Ascending aorta (tissue), 2 donors: ENCODE measurements around the gene TAF1D. TPM values are rescaled to one million over a fixed set of nuclear protein-coding genes. Genes with fewer than 3 reads are reported as not detected.

Source experiments
- DNase-seq, 2 donors: peaks; one replicate each; pipeline ENCODE4 v3.0.0-alpha.2; 2019; ENCODE audit warnings: low spot score in 2 of 2
- H3K27ac ChIP-seq, 2 donors: fragments of 200-600 bp; sonication (generic); one replicate each; pipeline ENCODE4 v1.5.1; 2016 to 2017; ENCODE audit warnings: mild to moderate bottlenecking in 1 of 2
- H3K27me3 ChIP-seq: fragments of 200-600 bp; sonication (generic); one replicate; pipeline ENCODE4 v1.5.1; 2017
- H3K36me3 ChIP-seq, 2 donors: fragments of 200-600 bp; sonication (generic); one replicate each; pipeline ENCODE4 v1.5.1; 2016
- H3K4me1 ChIP-seq, 2 donors: fragments of 200-600 bp; sonication (generic); one replicate each; pipeline ENCODE4 v1.5.1; 2016 to 2017; ENCODE audit warnings: mild to moderate bottlenecking in 1 of 2
- H3K4me3 ChIP-seq, 2 donors: fragments of 200-600 bp; sonication (generic); one replicate each; pipeline ENCODE4 v1.5.1; 2016 to 2017; ENCODE audit warnings: mild to moderate bottlenecking in 1 of 2
- H3K9me3 ChIP-seq, 2 donors: fragments of 200-600 bp; sonication (generic); one replicate each; pipeline ENCODE4 v1.5.1; 2016
- CTCF ChIP-seq, 3 experiments: fragments of 200-600 bp in 2 of 3; fragments of 450-650 bp in 1 of 3; sonication (generic) in 2 of 3; IDR thresholded peaks; one replicate each; pipeline ENCODE4 v1.5.1; 2016 to 2019; ENCODE audit warnings: antibody characterized with exemption in 3 of 3, mild to moderate bottlenecking in 1 of 3, moderate library complexity in 1 of 3
- intact Hi-C: fragments of 100-400 bp; cut with DNase I; formaldehyde crosslinking; loops from one replicate; pipeline ENCODE4 v1.15.1; 2023
- total RNA-seq: library from RNA; depleted of rRNA; stranded (reverse); fragments of >200 nt; gene quantifications from one replicate; pipeline ENCODE4 v1.1.0, GENCODE V29; 2016

Gene TAF1D
- total RNA-seq, 1 donor from 2014 or later: 81.1 TPM

GRCh38 chr11:93719310-93719709, 22.0 kb downstream of the TAF1D start:
- Histone ChIP-seq H3K27ac (no peak overlapping the region), H3K4me1 (no peaks in the 10 kb centered on the region), H3K36me3 (peaks cover 17 to 48% of the 10 kb centered on the region in 2 donors), H3K27me3 (no peaks in the 10 kb centered on the region), H3K4me3 (no peak overlapping the region), H3K9me3 (no peaks in the 10 kb centered on the region)
- intact Hi-C loops: no loop called here
- TF ChIP-seq CTCF (IDR thresholded peaks at IDR 0.05): no peak
- DNase-seq: no peak

DNA sequence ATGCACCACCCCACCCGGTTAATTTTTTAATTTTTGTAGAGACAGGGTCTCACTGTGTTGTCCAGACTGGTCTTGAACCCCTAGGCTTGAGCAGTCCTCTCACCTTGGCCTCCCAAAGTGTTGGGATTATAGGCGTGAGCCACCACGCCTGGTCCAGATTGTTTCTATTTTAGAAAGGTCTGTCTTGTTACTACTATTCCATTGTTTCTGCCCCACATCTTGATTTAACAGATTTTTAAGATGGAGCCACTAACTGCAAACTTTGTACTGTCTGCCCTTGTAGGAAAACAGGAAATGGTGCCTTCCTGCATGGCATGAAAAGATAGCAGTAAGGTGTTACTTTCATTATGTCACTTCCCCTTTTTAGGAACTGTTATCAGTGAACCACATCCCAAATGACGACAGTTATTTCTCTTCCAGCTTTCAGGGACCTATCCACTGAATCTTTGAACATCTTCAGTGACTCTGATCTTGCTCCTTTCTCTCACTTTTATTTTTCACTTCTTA, 23.2 kb downstream of the TAF1D start:
- Histone ChIP-seq H3K9me3 (no peaks in the 10 kb centered on the region), H3K36me3 (peaks cover 15 to 44% of the 10 kb centered on the region in 2 donors), H3K4me1 (no peaks in the 10 kb centered on the region), H3K27me3 (no peaks in the 10 kb centered on the region), H3K27ac (no peak overlapping the region), H3K4me3 (no peak overlapping the region)
- DNase-seq: no peak
- intact Hi-C loops: no loop called here
- no peak for TF ChIP-seq CTCF (IDR thresholded peaks at IDR 0.05)

DNA sequence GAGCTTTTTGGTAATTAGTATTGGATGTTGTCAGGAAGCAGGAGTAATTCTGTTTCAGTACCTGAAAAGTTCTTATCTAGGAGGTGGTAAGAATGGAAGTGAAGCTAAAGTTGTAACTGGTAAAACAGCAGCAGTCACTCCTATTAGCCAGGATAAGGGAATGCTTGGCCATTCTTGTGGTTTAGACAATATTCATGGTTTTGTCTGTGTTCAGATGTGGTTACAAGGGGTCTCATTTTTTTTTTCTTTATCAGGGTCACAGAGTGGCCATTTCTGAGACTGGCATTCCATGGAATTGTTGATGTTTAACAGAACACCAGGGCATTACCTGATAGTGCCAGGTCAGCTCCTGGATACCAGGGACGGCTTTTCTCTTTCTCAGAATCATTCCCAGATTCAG, 23.8 kb downstream of the TAF1D start:
- Histone ChIP-seq H3K9me3 (no peaks in the 10 kb centered on the region), H3K4me1 (no peaks in the 10 kb centered on the region), H3K27ac (no peak overlapping the region), H3K4me3 (no peak overlapping the region), H3K27me3 (no peaks in the 10 kb centered on the region), H3K36me3 (peaks cover 12 to 38% of the 10 kb centered on the region in 2 donors)
- intact Hi-C loops: no loop called here
- no peak for TF ChIP-seq CTCF (IDR thresholded peaks at IDR 0.05)
- no peak for DNase-seq

DNA sequence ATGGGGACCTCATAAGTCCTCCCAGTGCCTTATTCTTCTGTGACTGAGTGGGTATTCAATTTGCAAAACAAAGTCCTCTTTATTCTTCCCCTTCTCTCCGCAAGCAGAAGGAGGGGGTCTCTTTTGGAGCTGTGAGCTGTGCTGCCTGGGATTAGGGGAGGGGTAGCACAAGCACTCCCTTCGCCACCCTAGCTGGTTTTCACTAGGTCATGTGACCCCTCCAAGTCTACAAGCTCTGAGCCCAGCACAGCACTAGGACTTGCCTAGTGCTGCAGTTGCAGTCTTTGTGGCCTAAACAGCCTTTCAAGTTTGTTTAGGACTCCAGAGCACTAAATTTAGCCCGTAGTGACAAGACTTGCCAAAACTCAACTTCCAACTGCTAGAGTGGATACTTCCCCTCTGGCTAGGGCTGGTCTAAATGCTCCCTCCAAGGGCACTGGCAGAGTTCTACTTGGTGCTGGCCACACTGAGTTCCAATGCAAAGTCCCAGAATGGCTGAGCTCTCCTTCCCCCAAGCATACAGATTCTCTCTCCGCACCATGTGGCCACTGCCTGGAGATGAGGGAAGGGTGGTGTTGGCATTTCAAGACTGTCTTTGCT, 25.4 kb downstream of the TAF1D start:
- no peaks in the 10 kb centered on the region for H3K4me1 ChIP-seq
- no peak overlapping the region for H3K4me3 ChIP-seq
- TF ChIP-seq CTCF (IDR thresholded peaks at IDR 0.05): no peak
- intact Hi-C loops: no loop called here
- no peak for DNase-seq
- no peaks in the 10 kb centered on the region for H3K27me3 ChIP-seq
- peaks cover 15 to 43% of the 10 kb centered on the region in 2 donors for H3K36me3 ChIP-seq
- H3K9me3 ChIP-seq: no peaks in the 10 kb centered on the region
- H3K27ac ChIP-seq: no peak overlapping the region

DNA sequence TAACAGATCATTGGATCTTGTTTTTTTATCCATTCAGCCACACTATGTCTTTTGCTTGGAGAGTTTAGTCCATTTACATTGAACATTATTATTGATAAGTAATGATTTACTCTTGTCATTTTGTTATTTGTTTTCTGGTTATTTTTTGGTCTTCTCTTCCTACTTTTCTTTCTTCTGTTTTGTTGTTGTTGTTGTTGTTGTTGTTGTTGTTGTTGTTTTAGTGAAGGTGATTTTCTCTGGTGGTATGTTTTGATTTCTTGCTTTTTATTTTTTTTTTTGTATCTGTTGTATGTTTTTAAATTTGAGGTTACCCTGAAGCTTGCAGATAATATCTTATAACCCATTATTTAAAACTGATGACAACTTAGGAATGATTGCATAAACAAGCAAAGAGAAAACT, 28.6 kb downstream of the TAF1D start:
- no peak for TF ChIP-seq CTCF (IDR thresholded peaks at IDR 0.05)
- H3K9me3 ChIP-seq: peaks cover 12 to 18% of the 10 kb centered on the region in 2 donors
- no peak overlapping the region for H3K27ac ChIP-seq
- no peaks in the 10 kb centered on the region for H3K27me3 ChIP-seq
- peaks cover 33 to 69% of the 10 kb centered on the region in 2 donors for H3K36me3 ChIP-seq
- no peak overlapping the region for H3K4me3 ChIP-seq
- H3K4me1 ChIP-seq: no peaks in the 10 kb centered on the region
- DNase-seq: no peak
- intact Hi-C loops: no loop called here
